ENCODE results near the gene KCNA3. TPM values are rescaled to one million over a fixed set of nuclear protein-coding genes. Genes with fewer than 3 reads are reported as not detected.

Gene KCNA3
- total RNA-seq, 1 donor from 2014 or later, result 0.69 TPM

DNA sequence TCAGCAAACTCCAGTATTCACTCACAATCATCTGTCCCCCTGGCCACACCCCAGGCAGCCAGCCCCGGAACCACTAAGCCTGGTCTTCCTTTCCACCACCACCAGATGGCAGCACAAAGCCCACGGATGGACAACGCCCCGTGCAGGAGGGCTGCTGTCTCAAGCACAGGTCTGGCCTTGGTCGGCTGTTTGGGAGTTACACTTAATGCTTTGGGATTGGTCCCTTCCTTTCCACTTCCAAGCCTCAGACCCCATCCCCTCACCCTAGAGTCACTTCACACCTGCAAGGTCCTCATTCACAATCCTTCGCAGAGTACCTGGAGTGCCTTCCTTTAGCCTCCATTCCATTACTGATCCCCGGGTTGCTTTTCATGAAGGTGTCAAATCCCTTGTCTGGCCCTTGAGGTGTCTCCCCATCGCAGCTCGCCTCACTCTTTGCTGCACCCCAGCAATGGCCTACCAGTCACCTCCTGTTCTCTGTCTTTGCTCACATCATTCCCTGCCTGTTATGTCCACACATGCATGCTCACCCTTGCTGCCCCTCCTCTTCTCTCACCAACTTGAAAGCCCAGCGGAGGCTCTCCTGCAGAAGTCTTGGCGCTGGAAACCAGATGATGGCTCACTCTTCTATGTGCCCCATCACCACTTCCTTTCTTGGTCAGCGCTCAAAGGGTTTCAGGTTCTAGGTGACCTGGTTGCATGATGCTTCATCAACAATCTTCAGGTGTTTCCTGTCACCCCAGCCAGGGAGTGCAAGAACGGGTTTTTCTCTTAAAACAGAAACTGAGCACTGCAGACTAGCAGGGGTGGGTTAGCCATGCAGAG is 43.7 kb downstream of the KCNA3 start:
- Histone ChIP-seq H3K9me3 (ENCODE audit: low read depth) (no peaks in the 10 kb centered on the region), H3K4me1 (no peaks in the 10 kb centered on the region), H3K9ac (no peak overlapping the region), H3K36me3 (no peaks in the 10 kb centered on the region), H4K20me1 (ENCODE audit: low read depth) (no peaks in the 10 kb centered on the region), H3K4me3 (no peak overlapping the region), H3K79me2 (ENCODE audit: low read depth) (no peaks in the 10 kb centered on the region), H3K4me2 (no peak overlapping the region), H3K27ac (no peak overlapping the region), H3K27me3 (no peaks in the 10 kb centered on the region), H2AFZ (replicated peaks) (no peak overlapping the region), H3F3A (ENCODE audit: low read depth) (no peaks in the 10 kb centered on the region)
- Mint-ChIP-seq H3K36me3 (no peaks in the 10 kb centered on the region), H3K9me3 (no peaks in the 10 kb centered on the region), H3K4me3 (no peak overlapping the region), H3K27me3 (ENCODE audit: insufficient read depth, low read depth) (peaks cover 5% of the 10 kb centered on the region), H3K4me1 (no peaks in the 10 kb centered on the region), H3K27ac (no peak overlapping the region)
- TF ChIP-seq, protein P1, sequence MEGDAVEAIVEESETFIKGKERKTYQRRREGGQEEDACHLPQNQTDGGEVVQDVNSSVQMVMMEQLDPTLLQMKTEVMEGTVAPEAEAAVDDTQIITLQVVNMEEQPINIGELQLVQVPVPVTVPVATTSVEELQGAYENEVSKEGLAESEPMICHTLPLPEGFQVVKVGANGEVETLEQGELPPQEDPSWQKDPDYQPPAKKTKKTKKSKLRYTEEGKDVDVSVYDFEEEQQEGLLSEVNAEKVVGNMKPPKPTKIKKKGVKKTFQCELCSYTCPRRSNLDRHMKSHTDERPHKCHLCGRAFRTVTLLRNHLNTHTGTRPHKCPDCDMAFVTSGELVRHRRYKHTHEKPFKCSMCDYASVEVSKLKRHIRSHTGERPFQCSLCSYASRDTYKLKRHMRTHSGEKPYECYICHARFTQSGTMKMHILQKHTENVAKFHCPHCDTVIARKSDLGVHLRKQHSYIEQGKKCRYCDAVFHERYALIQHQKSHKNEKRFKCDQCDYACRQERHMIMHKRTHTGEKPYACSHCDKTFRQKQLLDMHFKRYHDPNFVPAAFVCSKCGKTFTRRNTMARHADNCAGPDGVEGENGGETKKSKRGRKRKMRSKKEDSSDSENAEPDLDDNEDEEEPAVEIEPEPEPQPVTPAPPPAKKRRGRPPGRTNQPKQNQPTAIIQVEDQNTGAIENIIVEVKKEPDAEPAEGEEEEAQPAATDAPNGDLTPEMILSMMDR (IDR thresholded peaks at IDR 0.05), result peak; percentile 84
- TF ChIP-seq EZH2 (IDR thresholded peaks at IDR 0.05) (no peak), EZH2phosphoT487 (IDR thresholded peaks at IDR 0.05) (no peak)
- peak; percentile 84 for DNase-seq (ENCODE audit: low spot score)

GRCh38 chr1:110628323-110629105 is 46.2 kb downstream of the KCNA3 start:
- H3K4me1 ChIP-seq, result no peaks in the 10 kb centered on the region
- no peaks in the 10 kb centered on the region for H3K9me3 Mint-ChIP-seq
- H4K20me1 ChIP-seq (ENCODE audit: low read depth), result no peaks in the 10 kb centered on the region
- H3K27ac ChIP-seq, result no peak overlapping the region
- H3K27me3 Mint-ChIP-seq (ENCODE audit: insufficient read depth, low read depth), result peaks cover 5% of the 10 kb centered on the region
- peaks cover 16% of the 10 kb centered on the region for H3K27me3 ChIP-seq
- H3K79me2 ChIP-seq (ENCODE audit: low read depth), result no peaks in the 10 kb centered on the region
- H3K27ac Mint-ChIP-seq, result no peak overlapping the region
- H3K9me3 ChIP-seq (ENCODE audit: low read depth), result no peaks in the 10 kb centered on the region
- H3K36me3 ChIP-seq, result no peaks in the 10 kb centered on the region
- no peak overlapping the region for H3K4me2 ChIP-seq
- H3K4me3 Mint-ChIP-seq, result no peak overlapping the region
- H3K36me3 Mint-ChIP-seq, result no peaks in the 10 kb centered on the region
- TF ChIP-seq EZH2 (IDR thresholded peaks at IDR 0.05), result no peak
- TF ChIP-seq, protein P1 (IDR thresholded peaks at IDR 0.05), result no peak
- TF ChIP-seq EZH2phosphoT487 (IDR thresholded peaks at IDR 0.05), result no peak
- H2AFZ ChIP-seq (replicated peaks), result no peak overlapping the region
- no peaks in the 10 kb centered on the region for H3F3A ChIP-seq (ENCODE audit: low read depth)
- DNase-seq (ENCODE audit: low spot score), result no peak
- H3K4me1 Mint-ChIP-seq, result no peaks in the 10 kb centered on the region
- no peak overlapping the region for H3K4me3 ChIP-seq
- H3K9ac ChIP-seq, result no peak overlapping the region

- TF ChIP-seq EZH2 (IDR thresholded peaks at IDR 0.05) (no peak), EZH2phosphoT487 (IDR thresholded peaks at IDR 0.05) (no peak)
- TF ChIP-seq, protein P1 (IDR thresholded peaks at IDR 0.05), result no peak
- Mint-ChIP-seq H3K27me3 (ENCODE audit: insufficient read depth, low read depth) (peaks cover 5% of the 10 kb centered on the region), H3K27ac (no peak overlapping the region), H3K9me3 (no peaks in the 10 kb centered on the region), H3K4me3 (no peak overlapping the region), H3K4me1 (no peaks in the 10 kb centered on the region), H3K36me3 (no peaks in the 10 kb centered on the region)
- no peaks in the 10 kb centered on the region for H3K9me3 ChIP-seq (ENCODE audit: low read depth)
- H4K20me1 ChIP-seq (ENCODE audit: low read depth), result no peaks in the 10 kb centered on the region
- no peaks in the 10 kb centered on the region for H3F3A ChIP-seq (ENCODE audit: low read depth)
- no peak for DNase-seq (ENCODE audit: low spot score)
- H3K4me1 ChIP-seq, result no peaks in the 10 kb centered on the region
- no peaks in the 10 kb centered on the region for H3K36me3 ChIP-seq
- H3K9ac ChIP-seq, result no peak overlapping the region
- no peaks in the 10 kb centered on the region for H3K79me2 ChIP-seq (ENCODE audit: low read depth)
- no peak overlapping the region for H3K4me2 ChIP-seq
- no peak overlapping the region for H3K4me3 ChIP-seq
- no peak overlapping the region for H3K27ac ChIP-seq
- peaks cover 23% of the 10 kb centered on the region for H3K27me3 ChIP-seq
- no peak overlapping the region for H2AFZ ChIP-seq (replicated peaks)
Measured at GRCh38 chr1:110627764-110628163, 47.0 kb downstream of the KCNA3 start.
